Liver (tissue), 3 donors: ENCODE data around the gene FUS.

Experiments used
- GABPA ChIP-seq, 2 donors: IDR thresholded peaks in 1 of 2; conservative IDR thresholded peaks in 1 of 2; 2 replicates each; pipeline ENCODE4 v1.6.1; 2016; ENCODE audit warnings: antibody characterized with exemption in 2 of 2, mild to moderate bottlenecking in 1 of 2, moderate library complexity in 1 of 2
- HNF4G ChIP-seq: IDR thresholded peaks from 2 replicates; pipeline ENCODE4 v1.6.1; 2016; ENCODE audit warnings: antibody characterized with exemption
- JUND ChIP-seq, 2 donors: IDR thresholded peaks; 2 replicates each; pipeline ENCODE4 v1.6.1; 2016; ENCODE audit warnings: antibody characterized with exemption in 2 of 2
- RAD21 ChIP-seq, 2 donors: IDR thresholded peaks; 2 replicates each; pipeline ENCODE4 v1.6.1; 2016; ENCODE audit warnings: antibody characterized with exemption in 2 of 2, mild to moderate bottlenecking in 2 of 2
- SP1 ChIP-seq: IDR thresholded peaks from 2 replicates; pipeline ENCODE4 v1.6.1; 2018; ENCODE audit warnings: antibody characterized with exemption, mild to moderate bottlenecking
- TF ChIP-seq, protein P1 (sequence below): fragments of 150-350 bp; IDR thresholded peaks from 2 replicates; pipeline ENCODE4 v1.5.1; 2017; ENCODE audit warnings: improper control_type of control experiment, low read depth, low read length; ENCODE audit not compliant: missing input control
- TF ChIP-seq, protein P2 (sequence below): IDR thresholded peaks from 2 replicates; pipeline ENCODE4 v1.6.1; 2016; ENCODE audit warnings: antibody characterized with exemption, mild to moderate bottlenecking
- TF ChIP-seq, protein P3 (sequence below): IDR thresholded peaks from 2 replicates; pipeline ENCODE4 v1.6.1; 2016; ENCODE audit warnings: antibody characterized with exemption
- donor health status: healthy.
- donor health status: healthy.

DNA sequence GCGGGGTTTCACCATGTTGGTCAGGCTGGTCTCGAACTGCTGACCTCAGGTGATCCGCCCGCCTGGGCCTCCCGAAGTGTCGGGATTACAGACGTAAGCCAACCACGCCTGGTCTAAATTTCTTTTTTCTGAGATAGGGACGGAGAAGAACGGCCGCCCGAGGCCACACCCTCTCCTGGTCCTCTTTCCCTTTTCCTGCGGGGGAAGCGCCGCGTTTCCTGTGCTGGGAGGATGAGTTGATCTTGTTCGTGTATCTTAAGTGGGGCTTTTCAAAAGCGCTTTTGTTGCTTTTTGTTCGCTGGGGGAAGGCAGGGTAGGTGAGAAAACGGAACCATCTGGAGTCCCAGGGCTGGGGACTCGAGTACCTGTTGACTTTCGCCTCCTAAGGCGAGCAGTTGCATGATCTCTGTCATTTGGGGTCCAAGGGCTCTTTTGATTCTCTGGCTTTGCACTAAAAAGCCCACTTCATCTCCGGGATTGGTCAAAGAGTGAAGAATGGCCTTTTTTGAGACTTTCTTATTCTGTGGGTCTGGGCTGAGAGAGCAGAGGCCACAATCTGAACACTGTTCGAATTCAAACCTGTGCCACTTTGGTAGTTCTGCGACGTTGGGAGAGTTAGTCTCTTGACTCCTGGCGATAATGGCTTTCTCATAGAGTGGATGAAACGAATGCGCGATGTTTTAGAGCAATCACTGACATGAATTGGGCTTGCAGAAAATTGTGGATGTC lies 1.3 kb downstream of the FUS start:
- TF ChIP-seq JUND (IDR thresholded peaks at IDR 0.05) (no peak), SP1 (no peak), HNF4G (no peak), RAD21 (IDR thresholded peaks at IDR 0.05) (no peak), GABPA (IDR thresholded peaks at IDR 0.05 in 1 of 2, conservative IDR thresholded peaks at IDR 0.05 in 1 of 2) (no peak)
- TF ChIP-seq, protein P1, sequence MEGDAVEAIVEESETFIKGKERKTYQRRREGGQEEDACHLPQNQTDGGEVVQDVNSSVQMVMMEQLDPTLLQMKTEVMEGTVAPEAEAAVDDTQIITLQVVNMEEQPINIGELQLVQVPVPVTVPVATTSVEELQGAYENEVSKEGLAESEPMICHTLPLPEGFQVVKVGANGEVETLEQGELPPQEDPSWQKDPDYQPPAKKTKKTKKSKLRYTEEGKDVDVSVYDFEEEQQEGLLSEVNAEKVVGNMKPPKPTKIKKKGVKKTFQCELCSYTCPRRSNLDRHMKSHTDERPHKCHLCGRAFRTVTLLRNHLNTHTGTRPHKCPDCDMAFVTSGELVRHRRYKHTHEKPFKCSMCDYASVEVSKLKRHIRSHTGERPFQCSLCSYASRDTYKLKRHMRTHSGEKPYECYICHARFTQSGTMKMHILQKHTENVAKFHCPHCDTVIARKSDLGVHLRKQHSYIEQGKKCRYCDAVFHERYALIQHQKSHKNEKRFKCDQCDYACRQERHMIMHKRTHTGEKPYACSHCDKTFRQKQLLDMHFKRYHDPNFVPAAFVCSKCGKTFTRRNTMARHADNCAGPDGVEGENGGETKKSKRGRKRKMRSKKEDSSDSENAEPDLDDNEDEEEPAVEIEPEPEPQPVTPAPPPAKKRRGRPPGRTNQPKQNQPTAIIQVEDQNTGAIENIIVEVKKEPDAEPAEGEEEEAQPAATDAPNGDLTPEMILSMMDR = no peak
- TF ChIP-seq, protein P2, sequence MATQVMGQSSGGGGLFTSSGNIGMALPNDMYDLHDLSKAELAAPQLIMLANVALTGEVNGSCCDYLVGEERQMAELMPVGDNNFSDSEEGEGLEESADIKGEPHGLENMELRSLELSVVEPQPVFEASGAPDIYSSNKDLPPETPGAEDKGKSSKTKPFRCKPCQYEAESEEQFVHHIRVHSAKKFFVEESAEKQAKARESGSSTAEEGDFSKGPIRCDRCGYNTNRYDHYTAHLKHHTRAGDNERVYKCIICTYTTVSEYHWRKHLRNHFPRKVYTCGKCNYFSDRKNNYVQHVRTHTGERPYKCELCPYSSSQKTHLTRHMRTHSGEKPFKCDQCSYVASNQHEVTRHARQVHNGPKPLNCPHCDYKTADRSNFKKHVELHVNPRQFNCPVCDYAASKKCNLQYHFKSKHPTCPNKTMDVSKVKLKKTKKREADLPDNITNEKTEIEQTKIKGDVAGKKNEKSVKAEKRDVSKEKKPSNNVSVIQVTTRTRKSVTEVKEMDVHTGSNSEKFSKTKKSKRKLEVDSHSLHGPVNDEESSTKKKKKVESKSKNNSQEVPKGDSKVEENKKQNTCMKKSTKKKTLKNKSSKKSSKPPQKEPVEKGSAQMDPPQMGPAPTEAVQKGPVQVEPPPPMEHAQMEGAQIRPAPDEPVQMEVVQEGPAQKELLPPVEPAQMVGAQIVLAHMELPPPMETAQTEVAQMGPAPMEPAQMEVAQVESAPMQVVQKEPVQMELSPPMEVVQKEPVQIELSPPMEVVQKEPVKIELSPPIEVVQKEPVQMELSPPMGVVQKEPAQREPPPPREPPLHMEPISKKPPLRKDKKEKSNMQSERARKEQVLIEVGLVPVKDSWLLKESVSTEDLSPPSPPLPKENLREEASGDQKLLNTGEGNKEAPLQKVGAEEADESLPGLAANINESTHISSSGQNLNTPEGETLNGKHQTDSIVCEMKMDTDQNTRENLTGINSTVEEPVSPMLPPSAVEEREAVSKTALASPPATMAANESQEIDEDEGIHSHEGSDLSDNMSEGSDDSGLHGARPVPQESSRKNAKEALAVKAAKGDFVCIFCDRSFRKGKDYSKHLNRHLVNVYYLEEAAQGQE = no peak
- TF ChIP-seq, protein P3, sequence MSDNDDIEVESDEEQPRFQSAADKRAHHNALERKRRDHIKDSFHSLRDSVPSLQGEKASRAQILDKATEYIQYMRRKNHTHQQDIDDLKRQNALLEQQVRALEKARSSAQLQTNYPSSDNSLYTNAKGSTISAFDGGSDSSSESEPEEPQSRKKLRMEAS = no peak
